Mucosa of descending colon (tissue), 3 donors: Measurements from ENCODE around the gene IL22RA2. TPM values are rescaled to one million over a fixed set of nuclear protein-coding genes. Genes with fewer than 3 reads are reported as not detected.

Experiments used
- ATAC-seq: fragments of 200-7000 bp; cut with Tn5 transposase; one replicate; pipeline ENCODE4 v1.9.1; 2020; ENCODE audit warnings: mild to moderate bottlenecking, moderate library complexity
- DNase-seq, 3 donors: peaks; one replicate each; pipeline ENCODE4 v3.0.0-alpha.2; 2020
- H3K36me3 ChIP-seq: fragments of 200-600 bp; one replicate; pipeline ENCODE4 v1.8.0; 2021; ENCODE audit warnings: low read depth, mild to moderate bottlenecking
- H3K4me1 ChIP-seq: fragments of 200-600 bp; one replicate; pipeline ENCODE4 v1.8.0; 2021; ENCODE audit warnings: low read depth, mild to moderate bottlenecking
- H3K4me3 ChIP-seq: fragments of 200-600 bp; one replicate; pipeline ENCODE4 v1.8.0; 2021; ENCODE audit warnings: mild to moderate bottlenecking
- H3K9me3 ChIP-seq: fragments of 200-600 bp; one replicate; pipeline ENCODE4 v1.8.0; 2021; ENCODE audit warnings: mild to moderate bottlenecking
- CTCF ChIP-seq: fragments of 200-600 bp; IDR thresholded peaks from one replicate; pipeline ENCODE4 v1.8.0; 2022; ENCODE audit warnings: antibody characterized with exemption, mild to moderate bottlenecking
- intact Hi-C, 2 donors: fragments of 100-400 bp; cut with DNase I in 1 of 2; cut with micrococcal nuclease in 1 of 2; formaldehyde crosslinking; loops; one replicate each; pipeline versions ENCODE4 v1.11.0 to v1.11.1; 2022; cut with DNase I, micrococcal nuclease
- total RNA-seq, 3 donors: library from RNA; stranded (reverse); fragmentation: NEBNext Ultra II Directional in 2 of 3; extraction: Animal tissue kit (Norgen Biotek cat#: 25700) in 2 of 3; gene quantifications; one replicate each; pipeline versions ENCODE4 v1.2.1 to v1.2.4, GENCODE V29; 2021 to 2023
- donor health status: DM: no; HTN: no; CAD: no; lungs with moderate emphysema.
- donor health status: DM: no; HTN: no; CAD: no.
- donor health status: DM: no; HTN: yes; CAD: no.

Gene IL22RA2
- total RNA-seq, 3 donors from 2014 or later, result not detected

DNA sequence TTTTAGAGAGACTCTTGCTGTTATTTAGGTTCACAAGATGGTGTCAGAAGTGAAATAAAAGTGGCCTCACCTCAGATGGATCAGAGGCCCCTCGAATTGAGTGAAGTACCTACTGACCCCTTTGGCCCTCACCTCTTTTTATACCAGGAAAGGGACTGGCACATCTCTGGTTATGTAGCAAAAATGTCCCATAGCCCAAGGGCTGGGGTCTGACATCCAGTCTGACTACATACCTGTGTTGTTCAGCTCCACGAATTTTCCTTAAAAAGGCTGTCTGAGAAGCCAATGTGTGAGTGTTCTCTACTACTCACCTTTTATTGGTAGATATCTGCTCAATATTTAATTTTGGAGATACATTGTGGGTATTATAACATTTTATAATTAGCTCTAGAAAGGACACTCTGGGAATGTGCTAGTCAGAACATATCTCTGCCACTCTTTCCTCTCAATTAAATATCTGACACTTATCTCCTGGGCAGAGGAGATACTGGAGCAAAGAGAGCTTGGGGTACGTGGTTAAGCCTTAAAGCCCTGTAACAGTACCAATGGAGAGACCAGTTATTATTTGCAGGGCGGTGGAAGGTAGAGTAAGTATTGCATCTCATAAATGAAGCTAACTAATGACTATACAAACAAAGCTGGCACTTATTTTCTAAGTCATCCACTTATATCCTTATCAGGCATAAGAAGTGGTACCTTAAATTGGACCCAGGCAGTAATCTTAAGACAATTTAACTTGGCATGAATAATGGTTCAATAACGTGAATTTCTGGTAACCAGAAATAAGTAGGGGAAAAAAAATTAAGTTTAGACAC, 20.0 kb upstream of the IL22RA2 start:
- intact Hi-C loops, result no loop called here
- DNase-seq, result no peak
- Histone ChIP-seq H3K9me3 (peaks cover 5% of the 10 kb centered on the region), H3K4me1 (no peaks in the 10 kb centered on the region), H3K36me3 (no peaks in the 10 kb centered on the region), H3K4me3 (no peak overlapping the region)
- TF ChIP-seq CTCF, result no peak
- no peak for ATAC-seq

- DNase-seq (no peak), ATAC-seq (no peak)
- Histone ChIP-seq H3K4me1 (no peaks in the 10 kb centered on the region), H3K4me3 (no peak overlapping the region), H3K36me3 (no peaks in the 10 kb centered on the region), H3K9me3 (peaks cover 11% of the 10 kb centered on the region)
- no peak for TF ChIP-seq CTCF
- intact Hi-C loops, result no loop called here
These were observed 19.4 kb upstream of the IL22RA2 start for GRCh38 chr6:137192821-137193220.

GRCh38 chr6:137191670-137192069, 18.2 kb upstream of the IL22RA2 start:
- DNase-seq, result no peak
- Histone ChIP-seq H3K9me3 (peaks cover 11% of the 10 kb centered on the region), H3K4me3 (no peak overlapping the region), H3K36me3 (no peaks in the 10 kb centered on the region), H3K4me1 (no peaks in the 10 kb centered on the region)
- no peak for TF ChIP-seq CTCF
- intact Hi-C loops, result no loop called here
- no peak for ATAC-seq

- no peaks in the 10 kb centered on the region for H3K36me3 ChIP-seq
- TF ChIP-seq CTCF, result no peak
- ATAC-seq, result peak; percentile 34
- peaks cover 11% of the 10 kb centered on the region for H3K9me3 ChIP-seq
- no peaks in the 10 kb centered on the region for H3K4me1 ChIP-seq
- intact Hi-C loops, result no loop called here
- H3K4me3 ChIP-seq, result no peak overlapping the region
- DNase-seq, result no peak
These were observed 17.8 kb upstream of the IL22RA2 start for GRCh38 chr6:137191236-137191635.

GRCh38 chr6:137190583-137191094, 17.2 kb upstream of the IL22RA2 start:
- Histone ChIP-seq H3K4me3 (no peak overlapping the region), H3K4me1 (no peaks in the 10 kb centered on the region), H3K36me3 (no peaks in the 10 kb centered on the region), H3K9me3 (peaks cover 14% of the 10 kb centered on the region)
- intact Hi-C loops, result no loop called here
- DNase-seq (no peak), ATAC-seq (no peak)
- TF ChIP-seq CTCF, result no peak
